PFSK-1 (cell line): Measurements from ENCODE around the gene IQCM.

Source experiments
- FOXP2 ChIP-seq: optimal IDR thresholded peaks from 2 replicates; pipeline ENCODE3; 2011; ENCODE audit warnings: borderline replicate concordance, control low read depth, inconsistent platforms; ENCODE audit not compliant: insufficient read depth; ENCODE audit errors: extremely low read length, extremely low read depth
- POLR2AphosphoS5 ChIP-seq: IDR thresholded peaks from 2 replicates; pipeline ENCODE4 v1.6.1; 2012; ENCODE audit warnings: low read depth, mild to moderate bottlenecking, control low read depth, low read length, moderate library complexity
- REST ChIP-seq, 2 experiments: IDR thresholded peaks; 2 replicates each; pipeline versions ENCODE4 v1.6.1 to v1.8.0; 2011 to 2012; ENCODE audit warnings: low read depth in 2 of 2, low read length in 2 of 2, control low read depth in 1 of 2, inconsistent platforms in 1 of 2, mild to moderate bottlenecking in 1 of 2, moderate library complexity in 1 of 2; ENCODE audit not compliant: insufficient read depth in 1 of 2
- SIN3A ChIP-seq: IDR thresholded peaks from 2 replicates; pipeline ENCODE4 v1.6.1; 2012; ENCODE audit warnings: mild to moderate bottlenecking, low read length, moderate library complexity, borderline replicate concordance; ENCODE audit not compliant: insufficient read depth
- TAF1 ChIP-seq: IDR thresholded peaks from 2 replicates; pipeline ENCODE4 v1.6.1; 2012; ENCODE audit warnings: low read length, control low read depth, borderline replicate concordance; ENCODE audit not compliant: insufficient read depth

Gene IQCM

GRCh38 chr4:149347139-149347538 is 468.5 kb downstream of the IQCM start:
- no peak for TF ChIP-seq SIN3A
- no peak for TF ChIP-seq REST (IDR thresholded peaks at IDR 0.05; ENCODE audit: insufficient read depth in 1 of 2, low read depth in 2 of 2, low read length in 2 of 2)
- no peak for TF ChIP-seq POLR2AphosphoS5
- TF ChIP-seq FOXP2 = no peak
- TF ChIP-seq TAF1 = no peak

DNA sequence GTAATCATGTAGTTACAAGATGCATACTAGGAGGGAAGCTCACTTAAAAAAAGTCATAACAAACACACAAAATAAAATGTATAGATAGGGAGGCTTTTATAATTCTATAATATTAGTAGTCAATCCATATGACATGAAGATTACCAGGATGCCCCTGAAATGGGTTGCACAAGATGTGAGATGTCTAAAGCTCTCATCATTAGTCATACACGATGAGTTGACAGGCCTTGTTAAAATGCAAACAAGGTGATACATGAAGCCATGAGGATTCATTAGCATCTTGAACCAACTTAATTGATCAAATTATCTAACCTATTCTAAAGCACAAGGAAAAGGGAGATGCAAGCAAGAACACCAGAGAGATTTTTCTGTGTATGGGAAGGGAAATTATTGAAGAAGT is 470.2 kb downstream of the IQCM start:
- TF ChIP-seq TAF1 = no peak

DNA sequence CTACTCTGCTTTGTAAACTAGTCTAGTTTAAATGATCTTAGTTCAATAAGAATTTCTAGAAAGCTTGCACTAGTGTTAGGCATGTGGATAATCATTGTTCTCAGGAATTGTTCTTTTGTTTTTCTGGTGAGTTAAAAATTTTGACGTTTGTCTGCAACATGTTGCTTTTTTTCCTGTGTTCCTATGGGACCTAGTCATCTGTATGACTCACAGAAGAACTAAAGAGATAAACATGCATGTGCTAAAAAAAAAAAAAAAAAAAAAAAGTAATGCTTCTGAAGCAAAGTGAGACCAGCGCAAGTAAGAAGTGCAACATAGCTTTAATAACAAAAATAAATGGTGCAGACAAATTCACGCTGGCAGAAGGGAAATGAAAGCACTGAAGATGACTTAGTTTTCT is 471.2 kb downstream of the IQCM start:
- TF ChIP-seq POLR2AphosphoS5 = no peak
- TF ChIP-seq TAF1 = no peak
- no peak for TF ChIP-seq SIN3A
- no peak for TF ChIP-seq FOXP2
- no peak for TF ChIP-seq REST (IDR thresholded peaks at IDR 0.05; ENCODE audit: insufficient read depth in 1 of 2, low read depth in 2 of 2, low read length in 2 of 2)

- TF ChIP-seq POLR2AphosphoS5 (no peak), TAF1 (no peak), REST (IDR thresholded peaks at IDR 0.05; ENCODE audit: insufficient read depth in 1 of 2, low read depth in 2 of 2, low read length in 2 of 2) (no peak), SIN3A (no peak), FOXP2 (no peak)
Observed at GRCh38 chr4:149343614-149344013, 472.0 kb downstream of the IQCM start.

- TF ChIP-seq SIN3A (no peak), REST (IDR thresholded peaks at IDR 0.05; ENCODE audit: insufficient read depth in 1 of 2, low read depth in 2 of 2, low read length in 2 of 2) (no peak), POLR2AphosphoS5 (no peak), TAF1 (no peak), FOXP2 (no peak)
Observed at GRCh38 chr4:149328161-149328560, 487.5 kb downstream of the IQCM start.
